ENCODE measurements around the gene GRAMD1B.

- TF ChIP-seq CTCF (IDR thresholded peaks at IDR 0.05) (no peak), POLR2A (IDR thresholded peaks at IDR 0.05) (no peak)
Measured at GRCh38 chr11:123601136-123601535, 171.1 kb downstream of the GRAMD1B start.
